NT2/D1 (cell line): ENCODE measurements around the gene RPS6KB2.
A peak's percentile ranks its signal among the peaks of the same experiment; 100 is the strongest.

Experiments
- DNase-seq: peaks from one replicate; pipeline ENCODE4 v3.0.0-alpha.2; 2011; ENCODE audit warnings: low read depth, low spot score
- H3K27me3 ChIP-seq: 2 replicates; pipeline ENCODE4 v1.6.0; 2011; ENCODE audit warnings: mild to moderate bottlenecking; ENCODE audit not compliant: insufficient read length, insufficient read depth
- H3K36me3 ChIP-seq: 2 replicates; pipeline ENCODE4 v1.6.1; 2011; ENCODE audit warnings: mild to moderate bottlenecking, low read length, mixed read lengths; ENCODE audit not compliant: insufficient read depth, insufficient read length
- H3K4me1 ChIP-seq: 2 replicates; pipeline ENCODE4 v1.5.1; 2011; ENCODE audit not compliant: insufficient read depth, insufficient read length
- H3K4me3 ChIP-seq: 2 replicates; pipeline ENCODE4 v1.5.1; 2011; ENCODE audit warnings: low read depth; ENCODE audit not compliant: insufficient read length
- H3K9ac ChIP-seq: 2 replicates; pipeline ENCODE4 v1.6.0; 2011; ENCODE audit warnings: low read depth; ENCODE audit not compliant: insufficient read length
- H3K9me3 ChIP-seq: 2 replicates; pipeline ENCODE4 v1.5.1; 2011; ENCODE audit warnings: mild to moderate bottlenecking, low read length; ENCODE audit not compliant: insufficient read depth
- SUZ12 ChIP-seq: IDR thresholded peaks from 2 replicates; pipeline ENCODE4 v1.6.1; 2011; ENCODE audit not compliant: insufficient read length, insufficient read depth; ENCODE audit errors: extremely low read depth
- YY1 ChIP-seq: IDR thresholded peaks from 2 replicates; pipeline ENCODE4 v1.6.1; 2011; ENCODE audit not compliant: insufficient read length, insufficient read depth
- ZNF274 ChIP-seq: IDR thresholded peaks from 2 replicates; pipeline ENCODE4 v1.6.1; 2011; ENCODE audit warnings: mild to moderate bottlenecking, low read depth, low read length

The RPS6KB2 gene

GRCh38 chr11:67435727-67436458 is 7.6 kb downstream of the RPS6KB2 start:
- Histone ChIP-seq H3K4me1 (peaks cover 50% of the 10 kb centered on the region), H3K4me3 (no peak overlapping the region), H3K27me3 (no peaks in the 10 kb centered on the region), H3K9ac (peak overlapping the region; percentile 72), H3K9me3 (no peaks in the 10 kb centered on the region), H3K36me3 (peaks cover 94% of the 10 kb centered on the region)
- no peak for DNase-seq
- TF ChIP-seq SUZ12 (no peak), ZNF274 (no peak), YY1 (no peak)

GRCh38 chr11:67436459-67437081 is 8.3 kb downstream of the RPS6KB2 start:
- H3K4me3 ChIP-seq, result no peak overlapping the region
- peak; percentile 90 for DNase-seq
- no peaks in the 10 kb centered on the region for H3K27me3 ChIP-seq
- peaks cover 93% of the 10 kb centered on the region for H3K36me3 ChIP-seq
- no peaks in the 10 kb centered on the region for H3K9me3 ChIP-seq
- peak overlapping the region; percentile 84 for H3K9ac ChIP-seq
- H3K4me1 ChIP-seq, result peaks cover 50% of the 10 kb centered on the region
- TF ChIP-seq YY1, result peak; percentile 31
- no peak for TF ChIP-seq ZNF274

- no peaks in the 10 kb centered on the region for H3K27me3 ChIP-seq
- peaks cover 93% of the 10 kb centered on the region for H3K36me3 ChIP-seq
- DNase-seq, result no peak
- peaks cover 56% of the 10 kb centered on the region for H3K4me1 ChIP-seq
- H3K9me3 ChIP-seq, result no peaks in the 10 kb centered on the region
- peak within 1 kb of the TSS; percentile 84 for H3K9ac ChIP-seq
- H3K4me3 ChIP-seq, result no peak within 1 kb of the TSS
- TF ChIP-seq SUZ12 (no peak), ZNF274 (no peak), YY1 (no peak)
Observed at GRCh38 chr11:67437082-67437808, 9.0 kb downstream of the RPS6KB2 start, which contains the start of gene PTPRCAP. PTPRCAP (minus strand) TSS chr11:67437682; CDS start chr11:67437619, 63 bp downstream.

DNA sequence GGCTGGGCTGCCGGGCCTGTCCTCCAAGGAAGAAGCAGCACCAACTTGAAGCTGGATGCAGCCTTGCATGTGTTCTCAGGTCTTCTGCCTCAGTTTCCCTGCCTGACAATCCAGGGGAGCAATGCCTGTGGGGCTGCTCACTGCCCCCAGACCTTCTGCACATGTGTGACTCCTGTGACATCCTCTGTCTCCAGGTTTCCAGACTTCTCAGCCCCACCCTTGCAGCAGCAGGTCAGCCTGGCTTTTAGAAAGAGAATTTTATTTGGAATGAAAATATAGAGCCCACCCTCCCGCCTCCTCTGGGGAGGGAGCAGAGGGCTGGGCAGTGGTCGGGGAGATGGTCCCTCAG is 9.5 kb downstream of the RPS6KB2 start:
- H3K9me3 ChIP-seq, result no peaks in the 10 kb centered on the region

DNA sequence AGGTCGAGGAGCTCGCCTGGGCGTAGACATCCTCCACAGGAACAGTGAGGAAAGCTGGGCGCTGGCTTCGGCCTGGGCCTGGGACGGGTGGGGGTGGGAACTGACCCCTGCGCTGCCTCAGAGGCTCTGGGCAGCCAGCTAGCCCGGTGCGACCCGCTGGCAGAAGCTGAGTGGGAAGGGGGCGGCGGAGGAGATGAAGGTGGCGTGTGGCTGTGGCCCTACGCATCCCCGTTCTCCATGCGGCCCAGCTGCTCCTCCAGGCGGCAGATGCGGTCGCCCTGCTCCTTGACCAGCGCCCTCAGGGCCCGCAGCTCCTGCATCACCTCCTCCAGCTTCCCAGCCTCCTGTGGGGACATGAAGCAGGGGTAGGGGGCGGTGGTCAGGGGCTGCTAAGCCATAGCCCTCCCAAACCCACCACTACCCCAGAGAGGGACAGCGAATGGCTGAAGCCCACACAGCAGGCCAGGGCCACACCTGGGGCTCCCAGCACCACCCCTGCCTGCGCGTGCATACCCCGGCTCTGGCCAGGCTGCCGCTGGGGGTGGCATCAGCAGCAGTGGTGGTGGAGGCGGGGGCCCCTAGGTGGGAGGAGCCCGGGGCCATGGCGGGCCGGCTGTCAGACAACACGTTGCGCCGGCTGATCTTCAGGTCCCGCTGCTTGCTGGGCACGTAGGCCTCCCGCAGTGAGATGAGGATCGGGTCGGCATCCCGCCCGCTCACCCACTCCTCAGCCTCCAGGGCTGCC is 10.0 kb downstream of the RPS6KB2 start:
- no peak overlapping the region for H3K4me3 ChIP-seq
- H3K9me3 ChIP-seq, result no peaks in the 10 kb centered on the region
- peaks cover 63% of the 10 kb centered on the region for H3K4me1 ChIP-seq
- DNase-seq, result no peak
- H3K9ac ChIP-seq, result peak overlapping the region; percentile 33
- peaks cover 86% of the 10 kb centered on the region for H3K36me3 ChIP-seq
- H3K27me3 ChIP-seq, result no peaks in the 10 kb centered on the region
- TF ChIP-seq ZNF274 (no peak), SUZ12 (no peak), YY1 (no peak)

More for the DNA sequence above, 9.5 kb downstream of the RPS6KB2 start:
- H3K4me3 ChIP-seq, result no peak overlapping the region
- no peak for TF ChIP-seq YY1
- TF ChIP-seq ZNF274, result no peak
- TF ChIP-seq SUZ12, result no peak
- H3K4me1 ChIP-seq, result peaks cover 61% of the 10 kb centered on the region
- H3K9ac ChIP-seq, result peak overlapping the region; percentile 62
- H3K27me3 ChIP-seq, result no peaks in the 10 kb centered on the region
- peaks cover 91% of the 10 kb centered on the region for H3K36me3 ChIP-seq
- no peak for DNase-seq

DNA sequence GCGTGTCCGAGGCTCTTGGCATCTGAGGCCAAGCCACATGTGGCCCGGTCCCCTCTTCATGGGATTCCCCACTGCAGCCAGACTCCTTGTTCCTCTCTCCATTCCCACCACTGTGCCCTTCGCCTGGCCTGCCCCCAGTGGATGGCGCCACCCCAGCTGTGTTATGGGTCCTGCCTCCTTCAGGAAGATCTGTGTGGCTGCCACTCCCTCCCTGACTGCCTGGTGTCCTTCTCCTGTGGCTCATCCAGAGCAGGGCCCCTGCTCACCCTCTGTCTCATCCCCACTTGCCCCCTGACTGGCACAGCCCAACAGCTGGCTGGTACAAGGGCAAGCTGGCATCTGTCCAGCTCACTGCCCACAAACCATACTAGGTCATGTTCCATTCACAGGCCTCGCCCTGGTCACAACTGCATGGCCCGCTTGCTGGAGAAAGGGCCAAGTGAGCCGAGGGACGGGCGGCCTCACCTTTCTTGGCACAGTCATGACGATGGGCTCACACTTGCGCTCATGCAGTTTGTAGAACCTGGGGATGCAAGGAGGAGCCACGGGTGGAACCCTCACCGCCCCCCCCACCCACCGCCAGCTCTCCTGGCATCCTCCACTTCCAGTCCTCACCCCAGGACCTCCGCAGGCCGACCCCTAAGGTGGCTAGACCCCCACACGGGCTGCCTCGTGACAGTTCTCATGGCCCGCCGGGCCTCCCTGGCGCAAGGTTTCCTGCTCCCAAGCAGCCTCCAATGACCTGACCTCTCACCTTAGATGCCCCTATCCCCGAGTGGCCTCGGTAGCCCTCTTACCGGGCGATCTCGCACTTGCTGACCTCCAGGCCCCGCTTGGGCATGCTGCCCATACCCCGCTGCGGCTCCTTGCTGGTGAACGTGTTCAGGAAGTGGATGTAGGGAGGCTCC is 11.3 kb downstream of the RPS6KB2 start:
- no peak for TF ChIP-seq YY1
- no peak for TF ChIP-seq SUZ12
- TF ChIP-seq ZNF274, result no peak
- peak overlapping the region; percentile 43 for H3K9ac ChIP-seq
- no peak for DNase-seq
- H3K4me3 ChIP-seq, result no peak overlapping the region
- H3K27me3 ChIP-seq, result no peaks in the 10 kb centered on the region
- peaks cover 74% of the 10 kb centered on the region for H3K36me3 ChIP-seq
- no peaks in the 10 kb centered on the region for H3K9me3 ChIP-seq
- peaks cover 59% of the 10 kb centered on the region for H3K4me1 ChIP-seq
